D341Med (cell line): ENCODE data around the gene C1QL3.

Experiments used
- DNase-seq: peaks from one replicate; pipeline ENCODE4 v3.0.0; 2012; ENCODE audit warnings: low spot score

Gene C1QL3

GRCh38 chr10:16493884-16494536, 27.7 kb downstream of the C1QL3 start:
- no peak for DNase-seq

- DNase-seq = peak; percentile 70
These were observed 29.7 kb downstream of the C1QL3 start for GRCh38 chr10:16491933-16492332.

- no peak for DNase-seq
These were observed 31.2 kb downstream of the C1QL3 start for GRCh38 chr10:16490511-16490910.

GRCh38 chr10:16483241-16483917, 38.3 kb downstream of the C1QL3 start:
- DNase-seq = no peak

GRCh38 chr10:16481052-16481728, 40.5 kb downstream of the C1QL3 start:
- DNase-seq = no peak

GRCh38 chr10:16478801-16479200, 42.9 kb downstream of the C1QL3 start:
- DNase-seq = no peak

GRCh38 chr10:16477757-16478156, 43.9 kb downstream of the C1QL3 start:
- no peak for DNase-seq

GRCh38 chr10:16472828-16473227, 48.9 kb downstream of the C1QL3 start:
- no peak for DNase-seq

- DNase-seq = no peak
These were observed 50.9 kb downstream of the C1QL3 start for GRCh38 chr10:16470747-16471146.

- no peak for DNase-seq
These were observed 55.7 kb downstream of the C1QL3 start for GRCh38 chr10:16466001-16466400.
